ENCODE measurements around the gene KNOP1.

- no peak for TF ChIP-seq POLR2A (IDR thresholded peaks at IDR 0.05; ENCODE audit: low read depth, low read length)
- no peak for TF ChIP-seq POLR2AphosphoS5 (IDR thresholded peaks at IDR 0.05; ENCODE audit: low read depth, low read length)
- TF ChIP-seq SPI1 (IDR thresholded peaks at IDR 0.05; ENCODE audit: low read depth, low read length), result no peak
- no peak for TF ChIP-seq PAX5 (IDR thresholded peaks at IDR 0.05; ENCODE audit: insufficient read depth, low read length, severe bottlenecking)
- TF ChIP-seq TAF1 (IDR thresholded peaks at IDR 0.05; ENCODE audit: low read depth, low read length), result no peak
These were observed 62.7 kb downstream of the KNOP1 start for GRCh38 chr16:19655242-19655777.

Measured in GM12891 (cell line).